Embryonic facial prominence (tissue), 1 donor: ENCODE measurements around the gene RETREG3.
A peak's percentile ranks its signal among the peaks of the same experiment; 100 is the strongest.
"Not testable (repeated sequence)": the region's sequence is repeated elsewhere in the genome, so short reads cannot be mapped to it uniquely, and the experiment has no call there.

Source experiments
- DNase-seq: peaks from one replicate; pipeline ENCODE4 v3.0.0-alpha.2; 2016; ENCODE audit errors: extremely low spot score

The RETREG3 gene

GRCh38 chr17:42553161-42553818 lies 55.9 kb downstream of the RETREG3 start:
- DNase-seq, result no peak

- DNase-seq, result not testable (repeated sequence)
Measured at GRCh38 chr17:42552736-42553135, 56.4 kb downstream of the RETREG3 start, which contains the start of gene HSD17B1. HSD17B1 (plus strand) TSS chr17:42552923; CDS start chr17:42552934, 11 bp downstream.

- no peak for DNase-seq
Measured at GRCh38 chr17:42548993-42549755, 60.0 kb downstream of the RETREG3 start.

GRCh38 chr17:42548070-42548837 lies 60.9 kb downstream of the RETREG3 start:
- peak; percentile 47 for DNase-seq

GRCh38 chr17:42547698-42548069 lies 61.5 kb downstream of the RETREG3 start:
- DNase-seq, result no peak

GRCh38 chr17:42547001-42547461 lies 62.1 kb downstream of the RETREG3 start:
- DNase-seq, result no peak

GRCh38 chr17:42545755-42546505 lies 63.2 kb downstream of the RETREG3 start:
- not testable (repeated sequence) for DNase-seq

GRCh38 chr17:42544874-42545283 lies 64.3 kb downstream of the RETREG3 start:
- no peak for DNase-seq

GRCh38 chr17:42543190-42544079 lies 65.7 kb downstream of the RETREG3 start:
- no peak for DNase-seq

GRCh38 chr17:42541041-42541833 lies 67.9 kb downstream of the RETREG3 start:
- no peak for DNase-seq

- not testable (repeated sequence) for DNase-seq
Measured at GRCh38 chr17:42540558-42540957, 68.6 kb downstream of the RETREG3 start.

- no peak for DNase-seq
Measured at GRCh38 chr17:42538482-42538881, 70.7 kb downstream of the RETREG3 start.

- no peak for DNase-seq
Measured at GRCh38 chr17:42537826-42538451, 71.2 kb downstream of the RETREG3 start.

GRCh38 chr17:42537156-42537805 lies 71.9 kb downstream of the RETREG3 start:
- no peak for DNase-seq

- DNase-seq, result no peak
Measured at GRCh38 chr17:42536372-42537155, 72.6 kb downstream of the RETREG3 start.

GRCh38 chr17:42536048-42536371 lies 73.2 kb downstream of the RETREG3 start, which contains the start of gene NAGLU:
NAGLU (plus strand) TSS chr17:42536241; CDS start chr17:42536273, 32 bp downstream.
- peak; percentile 40 for DNase-seq

- DNase-seq, result no peak
Measured at GRCh38 chr17:42535155-42536047, 73.8 kb downstream of the RETREG3 start.
